PFSK-1 (cell line): Measurements from ENCODE around the gene RFX2.

Experiments used
- FOXP2 ChIP-seq: optimal IDR thresholded peaks from 2 replicates; pipeline ENCODE3; 2011; ENCODE audit warnings: borderline replicate concordance, control low read depth, inconsistent platforms; ENCODE audit not compliant: insufficient read depth; ENCODE audit errors: extremely low read length, extremely low read depth
- POLR2AphosphoS5 ChIP-seq: IDR thresholded peaks from 2 replicates; pipeline ENCODE4 v1.6.1; 2012; ENCODE audit warnings: low read depth, mild to moderate bottlenecking, control low read depth, low read length, moderate library complexity
- SIN3A ChIP-seq: IDR thresholded peaks from 2 replicates; pipeline ENCODE4 v1.6.1; 2012; ENCODE audit warnings: mild to moderate bottlenecking, low read length, moderate library complexity, borderline replicate concordance; ENCODE audit not compliant: insufficient read depth
- TAF1 ChIP-seq: IDR thresholded peaks from 2 replicates; pipeline ENCODE4 v1.6.1; 2012; ENCODE audit warnings: low read length, control low read depth, borderline replicate concordance; ENCODE audit not compliant: insufficient read depth
- TF ChIP-seq, protein P1 (sequence below), 2 experiments: IDR thresholded peaks; 2 replicates each; pipeline versions ENCODE4 v1.6.1 to v1.8.0; 2011 to 2012; ENCODE audit warnings: low read depth in 2 of 2, low read length in 2 of 2, control low read depth in 1 of 2, inconsistent platforms in 1 of 2, mild to moderate bottlenecking in 1 of 2, moderate library complexity in 1 of 2; ENCODE audit not compliant: insufficient read depth in 1 of 2

RFX2 gene

DNA sequence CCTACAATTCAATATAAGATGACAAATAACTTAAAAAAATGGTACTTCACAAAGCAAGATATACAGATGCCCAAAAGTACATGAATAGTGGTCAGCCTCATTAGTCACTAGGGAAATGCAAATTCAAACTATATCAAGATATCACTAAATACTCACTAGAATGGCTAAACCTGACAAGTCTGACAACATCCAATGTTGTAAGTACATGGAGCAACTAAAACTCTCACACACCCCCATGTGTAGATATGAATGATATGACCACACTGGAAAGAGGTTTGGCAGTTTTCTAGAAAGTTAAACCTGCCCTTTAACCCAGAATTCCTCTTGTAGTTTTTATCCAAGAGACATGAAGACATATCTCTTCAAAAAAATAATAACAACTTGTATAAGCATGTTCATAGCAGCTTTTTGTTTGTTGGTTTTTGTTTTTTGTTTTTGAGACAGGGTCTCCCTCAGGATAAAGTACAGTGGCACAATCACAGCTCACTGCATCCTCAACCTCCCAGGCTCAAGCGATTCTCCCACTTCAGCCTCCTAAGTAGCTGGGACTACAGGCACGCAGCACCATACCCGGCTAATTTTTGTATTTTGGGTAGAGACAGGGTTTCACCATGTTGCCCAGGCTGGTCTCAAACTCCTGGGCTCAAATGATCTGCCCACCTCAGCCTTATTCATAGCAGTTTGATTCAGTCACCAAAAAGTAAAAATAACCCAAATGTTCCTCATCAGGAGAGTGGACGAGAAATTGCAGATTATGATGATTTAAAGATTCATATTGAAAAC is 55.1 kb downstream of the RFX2 start:
- TF ChIP-seq POLR2AphosphoS5: no peak
- TF ChIP-seq, protein P1, sequence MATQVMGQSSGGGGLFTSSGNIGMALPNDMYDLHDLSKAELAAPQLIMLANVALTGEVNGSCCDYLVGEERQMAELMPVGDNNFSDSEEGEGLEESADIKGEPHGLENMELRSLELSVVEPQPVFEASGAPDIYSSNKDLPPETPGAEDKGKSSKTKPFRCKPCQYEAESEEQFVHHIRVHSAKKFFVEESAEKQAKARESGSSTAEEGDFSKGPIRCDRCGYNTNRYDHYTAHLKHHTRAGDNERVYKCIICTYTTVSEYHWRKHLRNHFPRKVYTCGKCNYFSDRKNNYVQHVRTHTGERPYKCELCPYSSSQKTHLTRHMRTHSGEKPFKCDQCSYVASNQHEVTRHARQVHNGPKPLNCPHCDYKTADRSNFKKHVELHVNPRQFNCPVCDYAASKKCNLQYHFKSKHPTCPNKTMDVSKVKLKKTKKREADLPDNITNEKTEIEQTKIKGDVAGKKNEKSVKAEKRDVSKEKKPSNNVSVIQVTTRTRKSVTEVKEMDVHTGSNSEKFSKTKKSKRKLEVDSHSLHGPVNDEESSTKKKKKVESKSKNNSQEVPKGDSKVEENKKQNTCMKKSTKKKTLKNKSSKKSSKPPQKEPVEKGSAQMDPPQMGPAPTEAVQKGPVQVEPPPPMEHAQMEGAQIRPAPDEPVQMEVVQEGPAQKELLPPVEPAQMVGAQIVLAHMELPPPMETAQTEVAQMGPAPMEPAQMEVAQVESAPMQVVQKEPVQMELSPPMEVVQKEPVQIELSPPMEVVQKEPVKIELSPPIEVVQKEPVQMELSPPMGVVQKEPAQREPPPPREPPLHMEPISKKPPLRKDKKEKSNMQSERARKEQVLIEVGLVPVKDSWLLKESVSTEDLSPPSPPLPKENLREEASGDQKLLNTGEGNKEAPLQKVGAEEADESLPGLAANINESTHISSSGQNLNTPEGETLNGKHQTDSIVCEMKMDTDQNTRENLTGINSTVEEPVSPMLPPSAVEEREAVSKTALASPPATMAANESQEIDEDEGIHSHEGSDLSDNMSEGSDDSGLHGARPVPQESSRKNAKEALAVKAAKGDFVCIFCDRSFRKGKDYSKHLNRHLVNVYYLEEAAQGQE (IDR thresholded peaks at IDR 0.05; ENCODE audit: insufficient read depth in 1 of 2, low read depth in 2 of 2, low read length in 2 of 2): no peak
- TF ChIP-seq TAF1: no peak
- TF ChIP-seq FOXP2: no peak
- TF ChIP-seq SIN3A: no peak

DNA sequence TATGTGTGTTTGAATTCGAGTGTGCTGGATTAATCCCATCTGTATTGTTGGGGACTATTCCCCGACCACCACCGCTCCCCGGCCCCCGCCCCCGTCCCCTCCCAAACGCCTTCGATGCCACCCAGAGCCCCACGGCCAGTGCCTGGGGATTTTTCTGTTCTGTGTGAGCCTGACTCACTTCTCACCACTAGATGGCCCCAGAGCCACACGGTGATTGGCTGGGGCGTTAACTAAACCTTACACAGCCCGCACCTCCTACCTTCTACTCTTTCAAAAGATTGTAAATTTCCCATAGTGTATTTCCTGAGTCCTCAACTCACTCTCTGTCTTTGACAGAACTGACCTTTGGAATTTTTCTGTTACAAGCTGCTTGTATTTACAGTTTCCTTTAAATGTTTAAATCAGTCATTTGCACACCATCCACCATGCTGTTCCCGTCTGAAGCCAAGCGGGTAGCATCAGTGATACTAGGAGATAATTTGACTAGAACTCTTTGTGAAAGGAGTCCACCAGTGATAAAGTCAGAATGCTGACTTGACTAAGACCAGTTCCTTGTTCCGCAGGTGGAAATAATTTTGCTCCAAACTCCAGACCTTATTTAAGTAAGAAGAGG is 61.4 kb downstream of the RFX2 start:
- TF ChIP-seq FOXP2: no peak
- TF ChIP-seq TAF1: no peak
- TF ChIP-seq POLR2AphosphoS5: no peak

DNA sequence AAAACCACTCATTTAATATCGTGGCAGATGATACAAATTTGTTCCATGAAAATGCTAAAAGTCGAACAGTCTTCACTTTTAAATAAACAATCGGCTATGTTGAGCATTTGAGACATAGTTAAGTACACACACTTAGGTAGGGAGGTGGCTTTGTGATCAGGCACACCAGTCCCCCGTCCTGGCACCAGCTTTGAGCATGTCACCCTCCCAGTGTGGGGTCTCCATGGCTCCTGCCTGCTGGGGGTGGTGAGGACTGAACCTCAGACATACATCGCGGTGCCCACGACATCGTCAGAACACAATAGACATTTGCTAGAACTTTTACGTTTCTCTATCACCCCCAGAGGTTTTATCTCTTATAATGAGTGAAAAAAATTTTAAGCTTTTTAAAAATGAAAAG is 62.0 kb downstream of the RFX2 start:
- TF ChIP-seq, protein P1 (IDR thresholded peaks at IDR 0.05; ENCODE audit: insufficient read depth in 1 of 2, low read depth in 2 of 2, low read length in 2 of 2): no peak
- TF ChIP-seq SIN3A (no peak), TAF1 (no peak), FOXP2 (no peak), POLR2AphosphoS5 (no peak)

DNA sequence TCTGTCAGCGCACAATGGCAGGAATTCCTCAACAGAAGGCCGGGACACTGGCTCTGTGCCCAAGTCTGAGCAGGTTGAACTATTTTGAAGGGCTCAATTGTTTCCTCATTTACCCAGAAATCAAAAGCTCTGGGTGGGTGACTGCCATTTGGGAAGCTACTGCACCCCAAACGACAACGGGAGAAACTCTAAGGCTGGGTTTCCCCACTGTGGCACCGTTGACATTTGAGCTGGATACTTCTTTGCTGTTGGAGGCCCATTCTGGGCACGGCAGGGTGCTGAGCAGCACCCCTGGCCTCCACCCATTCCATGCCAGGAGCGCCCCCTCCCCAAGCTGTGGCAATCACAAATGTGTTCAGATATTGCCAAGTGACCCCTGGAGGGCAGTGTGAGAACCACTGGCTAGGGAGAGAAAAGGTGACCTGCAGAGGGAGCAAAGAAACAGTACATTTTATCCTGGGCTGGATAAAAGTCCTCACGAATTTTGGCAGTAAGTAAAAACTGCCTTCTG is 62.5 kb downstream of the RFX2 start:
- TF ChIP-seq POLR2AphosphoS5 (no peak), TAF1 (no peak), SIN3A (no peak), FOXP2 (no peak)
- TF ChIP-seq, protein P1 (IDR thresholded peaks at IDR 0.05; ENCODE audit: insufficient read depth in 1 of 2, low read depth in 2 of 2, low read length in 2 of 2): no peak

DNA sequence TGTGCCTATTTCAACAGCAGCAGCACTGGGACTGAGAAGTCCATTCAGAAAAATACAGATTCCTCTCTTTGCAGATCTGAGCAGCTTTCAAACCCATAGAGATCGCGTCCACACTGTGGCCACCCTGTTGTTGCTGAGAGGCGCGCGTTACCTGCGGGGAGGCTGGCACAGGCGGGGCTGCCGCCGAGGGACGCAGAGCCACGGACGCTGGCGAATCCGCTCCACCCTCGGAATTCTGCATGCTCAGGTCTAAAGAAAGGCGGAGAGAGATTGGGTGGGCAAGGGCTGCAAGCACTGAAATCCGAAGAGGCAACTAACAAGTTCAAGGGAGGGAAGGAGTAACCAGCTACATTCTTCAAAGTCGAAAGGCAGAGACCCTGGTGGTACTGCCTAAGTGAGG is 63.0 kb downstream of the RFX2 start:
- TF ChIP-seq POLR2AphosphoS5 (no peak), FOXP2 (no peak), SIN3A (no peak), TAF1 (no peak)
- TF ChIP-seq, protein P1 (IDR thresholded peaks at IDR 0.05; ENCODE audit: insufficient read depth in 1 of 2, low read depth in 2 of 2, low read length in 2 of 2): no peak
